ENCODE results near the gene DDIT4.

- TF ChIP-seq CTCF (IDR thresholded peaks at IDR 0.05) (no peak), POLR2A (IDR thresholded peaks at IDR 0.05) (no peak)
Observed at GRCh38 chr10:72322280-72323058, 48.7 kb downstream of the DDIT4 start.

Data from adrenal gland (tissue), 5 donors.